ENCODE data around the gene MTMR4.
"Not testable (repeated sequence)": the region's sequence is repeated elsewhere in the genome, so short reads cannot be mapped to it uniquely, and the experiment has no call there.

MTMR4 gene

GRCh38 chr17:58506354-58507080 is 7.9 kb downstream of the MTMR4 start:
- Histone ChIP-seq H3K4me1 (ENCODE audit: insufficient read depth, insufficient read length) (no peaks in the 10 kb centered on the region), H3K9ac (ENCODE audit: insufficient read length, low read depth) (no peak overlapping the region), H3K36me3 (ENCODE audit: insufficient read depth, insufficient read length, low read length) (peaks cover 83% of the 10 kb centered on the region), H3K27me3 (ENCODE audit: insufficient read depth, insufficient read length) (no peaks in the 10 kb centered on the region), H3K4me3 (ENCODE audit: insufficient read length, low read depth) (no peak overlapping the region), H3K9me3 (ENCODE audit: insufficient read depth, low read length) (no peaks in the 10 kb centered on the region)
- TF ChIP-seq SUZ12 (IDR thresholded peaks at IDR 0.05; ENCODE audit: extremely low read depth, insufficient read depth, insufficient read length), result no peak
- TF ChIP-seq ZNF274 (IDR thresholded peaks at IDR 0.05; ENCODE audit: low read depth, low read length), result no peak
- TF ChIP-seq YY1 (IDR thresholded peaks at IDR 0.05; ENCODE audit: insufficient read depth, insufficient read length), result no peak
- no peak for DNase-seq (ENCODE audit: low read depth, low spot score)

- Histone ChIP-seq H3K36me3 (ENCODE audit: insufficient read depth, insufficient read length, low read length) (peaks cover 74% of the 10 kb centered on the region), H3K4me3 (ENCODE audit: insufficient read length, low read depth) (no peak overlapping the region), H3K4me1 (ENCODE audit: insufficient read depth, insufficient read length) (no peaks in the 10 kb centered on the region), H3K27me3 (ENCODE audit: insufficient read depth, insufficient read length) (no peaks in the 10 kb centered on the region), H3K9ac (ENCODE audit: insufficient read length, low read depth) (no peak overlapping the region), H3K9me3 (ENCODE audit: insufficient read depth, low read length) (no peaks in the 10 kb centered on the region)
- DNase-seq (ENCODE audit: low read depth, low spot score), result no peak
- TF ChIP-seq ZNF274 (IDR thresholded peaks at IDR 0.05; ENCODE audit: low read depth, low read length) (no peak), YY1 (IDR thresholded peaks at IDR 0.05; ENCODE audit: insufficient read depth, insufficient read length) (no peak), SUZ12 (IDR thresholded peaks at IDR 0.05; ENCODE audit: extremely low read depth, insufficient read depth, insufficient read length) (no peak)
Measured at GRCh38 chr17:58504826-58505351, 9.5 kb downstream of the MTMR4 start.

DNA sequence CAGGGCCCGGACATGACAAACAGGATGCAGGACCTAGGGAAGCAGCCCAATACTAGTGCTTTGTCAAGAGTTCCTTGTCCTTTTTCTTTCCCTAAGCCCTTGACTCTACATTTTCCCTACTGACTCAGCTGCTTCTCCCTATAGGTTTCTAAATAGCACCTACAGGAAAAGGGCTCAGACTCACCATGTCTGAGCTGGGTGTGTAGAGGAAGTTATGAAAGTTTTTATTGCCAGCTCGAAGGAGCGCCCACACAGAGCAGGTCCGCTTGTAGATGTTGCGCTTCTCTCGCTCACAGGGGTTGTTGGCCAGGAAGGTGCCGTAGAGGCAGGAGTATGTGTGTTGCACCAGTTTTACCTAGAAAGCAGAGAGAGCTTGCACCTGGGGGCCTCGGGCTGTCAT is 10.6 kb downstream of the MTMR4 start:
- H3K4me1 ChIP-seq (ENCODE audit: insufficient read depth, insufficient read length), result no peaks in the 10 kb centered on the region
- no peak overlapping the region for H3K9ac ChIP-seq (ENCODE audit: insufficient read length, low read depth)
- H3K9me3 ChIP-seq (ENCODE audit: insufficient read depth, low read length), result no peaks in the 10 kb centered on the region
- DNase-seq (ENCODE audit: low read depth, low spot score), result no peak
- TF ChIP-seq YY1 (IDR thresholded peaks at IDR 0.05; ENCODE audit: insufficient read depth, insufficient read length), result no peak
- no peak for TF ChIP-seq ZNF274 (IDR thresholded peaks at IDR 0.05; ENCODE audit: low read depth, low read length)
- no peak for TF ChIP-seq SUZ12 (IDR thresholded peaks at IDR 0.05; ENCODE audit: extremely low read depth, insufficient read depth, insufficient read length)
- no peaks in the 10 kb centered on the region for H3K27me3 ChIP-seq (ENCODE audit: insufficient read depth, insufficient read length)
- H3K4me3 ChIP-seq (ENCODE audit: insufficient read length, low read depth), result no peak overlapping the region
- H3K36me3 ChIP-seq (ENCODE audit: insufficient read depth, insufficient read length, low read length), result peaks cover 66% of the 10 kb centered on the region

DNA sequence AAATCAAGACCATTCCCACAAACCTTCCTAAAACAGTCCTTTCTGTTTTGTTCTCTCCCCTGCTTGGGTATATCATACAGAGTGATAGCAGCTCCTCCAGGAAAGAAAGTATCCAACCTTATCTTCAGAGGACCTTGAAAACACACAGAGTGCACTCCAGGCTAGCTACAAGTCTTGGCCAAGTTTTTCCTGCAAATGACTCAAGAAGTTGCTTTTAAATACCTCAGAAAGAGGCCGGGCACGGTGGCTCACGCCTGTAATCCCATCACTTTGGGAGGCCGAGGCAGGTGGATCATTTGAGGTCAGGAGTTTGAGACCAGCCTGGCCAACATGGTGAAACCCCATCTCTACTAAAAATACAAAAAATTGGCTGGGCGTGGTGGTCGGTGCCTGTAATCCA is 11.3 kb downstream of the MTMR4 start:
- H3K9me3 ChIP-seq (ENCODE audit: insufficient read depth, low read length); H3K4me3 ChIP-seq (ENCODE audit: insufficient read length, low read depth): not testable (repeated sequence)
- peaks cover 64% of the 10 kb centered on the region for H3K36me3 ChIP-seq (ENCODE audit: insufficient read depth, insufficient read length, low read length)

DNA sequence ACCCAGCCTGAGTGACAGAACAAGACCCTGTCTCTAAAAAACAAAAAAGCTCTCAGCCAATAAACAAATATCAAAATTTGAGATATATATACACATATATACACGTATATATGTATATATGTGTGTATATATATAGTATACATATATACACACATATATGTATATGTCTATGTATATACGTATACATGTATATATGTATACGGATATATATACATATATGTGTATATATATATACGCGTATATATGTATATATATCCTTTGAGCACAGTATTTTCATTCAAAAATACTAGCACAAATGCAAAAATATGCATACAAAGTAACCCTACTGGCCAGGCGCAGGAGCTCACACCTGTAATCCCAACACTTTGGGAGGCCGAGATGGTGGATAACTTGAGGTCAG is 13.0 kb downstream of the MTMR4 start:
- Histone ChIP-seq H3K4me1 (ENCODE audit: insufficient read depth, insufficient read length) (no peaks in the 10 kb centered on the region), H3K27me3 (ENCODE audit: insufficient read depth, insufficient read length) (no peaks in the 10 kb centered on the region), H3K36me3 (ENCODE audit: insufficient read depth, insufficient read length, low read length) (peaks cover 66% of the 10 kb centered on the region), H3K9ac (ENCODE audit: insufficient read length, low read depth) (no peak overlapping the region), H3K4me3 (ENCODE audit: insufficient read length, low read depth) (no peak overlapping the region), H3K9me3 (ENCODE audit: insufficient read depth, low read length) (no peaks in the 10 kb centered on the region)
- no peak for DNase-seq (ENCODE audit: low read depth, low spot score)
- TF ChIP-seq YY1 (IDR thresholded peaks at IDR 0.05; ENCODE audit: insufficient read depth, insufficient read length) (no peak), SUZ12 (IDR thresholded peaks at IDR 0.05; ENCODE audit: extremely low read depth, insufficient read depth, insufficient read length) (no peak), ZNF274 (IDR thresholded peaks at IDR 0.05; ENCODE audit: low read depth, low read length) (no peak)

More for the DNA sequence above, 11.3 kb downstream of the MTMR4 start:
- H3K4me1 ChIP-seq (ENCODE audit: insufficient read depth, insufficient read length); H3K27me3 ChIP-seq (ENCODE audit: insufficient read depth, insufficient read length); DNase-seq (ENCODE audit: low read depth, low spot score); H3K9ac ChIP-seq (ENCODE audit: insufficient read length, low read depth): not testable (repeated sequence)

DNA sequence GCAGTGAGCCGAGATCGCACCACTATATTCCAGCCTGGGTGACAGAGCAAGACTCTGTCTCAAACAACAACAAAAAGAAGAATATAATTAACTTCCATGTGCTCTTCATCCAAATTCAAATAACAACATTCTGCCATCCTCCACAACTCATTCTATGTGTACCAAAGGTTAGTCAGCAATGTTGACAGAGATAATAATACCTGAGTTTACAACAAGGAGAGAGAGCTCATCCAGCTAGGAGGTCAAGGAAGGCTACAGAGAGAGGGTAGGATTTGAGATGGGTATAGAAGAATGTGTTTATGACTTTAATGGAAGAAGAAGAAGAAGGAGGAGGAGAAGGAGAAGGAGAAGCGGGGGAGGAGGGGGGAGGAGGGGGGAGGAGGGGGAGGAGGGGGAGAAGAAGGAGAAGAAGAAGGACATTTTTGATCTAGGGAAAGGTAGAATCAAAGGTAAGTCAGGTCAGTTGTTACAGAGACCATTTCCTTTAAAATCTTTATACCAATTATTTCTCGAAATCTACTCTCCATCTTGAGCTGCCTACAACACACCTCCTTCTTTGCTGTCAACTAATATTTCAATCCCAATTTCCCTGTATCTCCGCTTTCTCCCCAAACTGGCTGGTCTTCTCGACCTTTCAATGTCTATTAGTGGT is 16.1 kb downstream of the MTMR4 start:
- no peaks in the 10 kb centered on the region for H3K27me3 ChIP-seq (ENCODE audit: insufficient read depth, insufficient read length)
- TF ChIP-seq SUZ12 (IDR thresholded peaks at IDR 0.05; ENCODE audit: extremely low read depth, insufficient read depth, insufficient read length) (no peak), ZNF274 (IDR thresholded peaks at IDR 0.05; ENCODE audit: low read depth, low read length) (no peak), YY1 (IDR thresholded peaks at IDR 0.05; ENCODE audit: insufficient read depth, insufficient read length) (no peak)
- H3K9ac ChIP-seq (ENCODE audit: insufficient read length, low read depth), result no peak overlapping the region
- no peaks in the 10 kb centered on the region for H3K9me3 ChIP-seq (ENCODE audit: insufficient read depth, low read length)
- H3K4me1 ChIP-seq (ENCODE audit: insufficient read depth, insufficient read length), result no peaks in the 10 kb centered on the region
- peaks cover 66% of the 10 kb centered on the region for H3K36me3 ChIP-seq (ENCODE audit: insufficient read depth, insufficient read length, low read length)
- H3K4me3 ChIP-seq (ENCODE audit: insufficient read length, low read depth), result no peak overlapping the region
- no peak for DNase-seq (ENCODE audit: low read depth, low spot score)

DNA sequence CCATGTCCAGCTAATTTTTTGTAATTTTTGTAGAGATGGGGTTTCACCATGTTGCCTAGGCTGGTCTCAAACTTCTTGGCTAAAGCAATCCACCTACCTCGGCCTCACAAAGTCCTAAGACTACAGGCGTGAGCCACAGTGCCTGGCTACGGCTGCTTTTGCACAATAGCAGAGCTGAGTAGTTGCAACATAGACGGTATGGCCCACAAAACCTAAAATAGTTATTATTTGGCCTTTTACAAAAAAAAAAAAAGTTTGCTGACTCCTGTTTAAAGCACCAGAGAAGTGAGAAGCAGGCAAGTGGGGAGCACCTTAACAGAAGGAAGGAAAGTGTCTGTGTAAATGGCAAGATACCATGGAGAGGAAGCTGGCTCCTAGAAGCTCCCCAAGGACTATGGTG is 20.9 kb downstream of the MTMR4 start:
- no peak for TF ChIP-seq YY1 (IDR thresholded peaks at IDR 0.05; ENCODE audit: insufficient read depth, insufficient read length)
- no peak for TF ChIP-seq ZNF274 (IDR thresholded peaks at IDR 0.05; ENCODE audit: low read depth, low read length)
- TF ChIP-seq SUZ12 (IDR thresholded peaks at IDR 0.05; ENCODE audit: extremely low read depth, insufficient read depth, insufficient read length), result no peak

More for the DNA sequence above, 20.9 kb downstream of the MTMR4 start:
- Histone ChIP-seq H3K4me1 (ENCODE audit: insufficient read depth, insufficient read length) (no peaks in the 10 kb centered on the region), H3K9ac (ENCODE audit: insufficient read length, low read depth) (no peak overlapping the region), H3K9me3 (ENCODE audit: insufficient read depth, low read length) (no peaks in the 10 kb centered on the region), H3K4me3 (ENCODE audit: insufficient read length, low read depth) (no peak overlapping the region), H3K36me3 (ENCODE audit: insufficient read depth, insufficient read length, low read length) (peaks cover 89% of the 10 kb centered on the region), H3K27me3 (ENCODE audit: insufficient read depth, insufficient read length) (no peaks in the 10 kb centered on the region)
- no peak for DNase-seq (ENCODE audit: low read depth, low spot score)

Measured in NT2/D1 (cell line).